ENCODE data around the gene MACROD2.

The MACROD2 gene

DNA sequence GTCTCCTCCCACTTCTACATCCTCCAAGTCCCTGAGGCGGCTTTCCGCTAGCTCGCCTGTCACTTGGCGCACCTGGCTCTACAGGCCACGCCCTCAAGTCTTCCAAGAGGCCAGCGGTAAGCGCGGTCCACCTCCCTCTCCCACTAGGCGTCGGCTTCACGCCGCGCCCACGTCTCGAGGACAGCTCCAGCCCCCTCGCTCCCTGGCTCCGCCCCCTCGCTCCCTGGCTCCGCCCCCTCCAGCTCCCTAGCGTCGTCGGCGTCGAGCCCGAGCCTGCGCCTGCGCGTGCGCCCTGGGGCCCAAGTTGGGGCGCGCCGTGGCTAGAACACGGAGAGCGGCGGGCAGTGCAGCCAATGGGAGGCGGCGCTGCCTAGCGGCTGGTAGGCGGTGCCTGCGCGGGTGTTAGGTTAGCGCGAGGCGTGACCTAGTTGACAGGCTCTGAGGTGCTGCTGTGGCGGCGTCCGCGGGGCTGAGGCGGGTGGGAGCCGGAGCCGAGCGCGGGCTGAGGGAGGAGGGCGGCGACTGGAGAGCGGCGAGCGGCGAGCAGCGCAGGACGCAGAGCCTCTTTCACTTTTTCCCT, at the start of gene MACROD2:
Gene MACROD2, plus strand, starts transcription at position 431 of the 580 bp plus-strand sequence.
- no peak within 1 kb of the TSS for H3K4me3 ChIP-seq (ENCODE audit: low read depth, low read length)
- no peak for TF ChIP-seq CTCF (IDR thresholded peaks at IDR 0.05; ENCODE audit: borderline replicate concordance, insufficient read depth, low read depth, low read length)

- H3K4me3 ChIP-seq (ENCODE audit: low read depth, low read length), result no peak overlapping the region
- no peak for TF ChIP-seq CTCF (IDR thresholded peaks at IDR 0.05; ENCODE audit: borderline replicate concordance, insufficient read depth, low read depth, low read length)
Observed at GRCh38 chr20:13947719-13948118, 47.6 kb upstream of the MACROD2 start.

GRCh38 chr20:13953227-13953626, 42.1 kb upstream of the MACROD2 start:
- TF ChIP-seq CTCF (IDR thresholded peaks at IDR 0.05; ENCODE audit: borderline replicate concordance, insufficient read depth, low read depth, low read length), result peak; percentile 30; the same call in 1 of the 2 replicates
- H3K4me3 ChIP-seq (ENCODE audit: low read depth, low read length), result no peak overlapping the region

DNA sequence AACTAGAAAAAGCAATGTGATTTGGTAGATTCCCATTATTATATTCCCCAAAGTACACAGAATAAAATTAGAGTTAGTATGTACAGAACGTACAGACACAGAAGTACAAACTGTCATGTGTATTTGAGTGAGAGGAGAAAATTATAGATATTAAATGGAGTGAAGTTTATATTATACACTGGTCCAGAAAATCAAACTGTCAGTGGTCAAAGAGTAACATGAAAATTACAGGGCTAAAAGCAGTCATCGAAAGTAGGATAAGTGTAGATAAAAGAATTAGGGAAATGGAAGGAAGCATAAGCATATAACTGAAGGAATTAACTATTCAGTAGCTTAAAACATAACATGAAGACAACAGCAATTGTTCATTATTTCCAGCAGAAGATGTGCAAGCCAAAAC, 35.2 kb upstream of the MACROD2 start:
- H3K4me3 ChIP-seq (ENCODE audit: low read depth, low read length), result no peak overlapping the region
- no peak for TF ChIP-seq CTCF (IDR thresholded peaks at IDR 0.05; ENCODE audit: borderline replicate concordance, insufficient read depth, low read depth, low read length)

DNA sequence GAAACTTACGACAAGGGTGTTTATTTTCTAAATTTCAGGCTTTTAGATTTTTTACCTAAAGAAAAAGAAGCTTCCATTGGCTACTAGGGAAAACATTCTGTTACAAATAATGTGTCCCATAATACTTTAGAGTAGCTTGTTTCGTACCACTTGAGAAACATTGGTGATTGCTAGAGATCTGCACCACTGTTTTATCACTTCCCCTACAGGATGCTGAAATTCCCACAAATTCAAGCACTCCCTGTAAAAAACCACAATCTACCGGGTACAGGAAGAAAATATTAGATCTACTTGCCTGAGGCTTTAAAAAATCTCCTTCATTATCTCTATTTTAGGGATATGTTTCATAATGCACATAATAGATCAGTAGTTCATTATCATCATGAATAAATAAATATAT, 34.8 kb upstream of the MACROD2 start:
- H3K4me3 ChIP-seq (ENCODE audit: low read depth, low read length), result no peak overlapping the region
- no peak for TF ChIP-seq CTCF (IDR thresholded peaks at IDR 0.05; ENCODE audit: borderline replicate concordance, insufficient read depth, low read depth, low read length)

DNA sequence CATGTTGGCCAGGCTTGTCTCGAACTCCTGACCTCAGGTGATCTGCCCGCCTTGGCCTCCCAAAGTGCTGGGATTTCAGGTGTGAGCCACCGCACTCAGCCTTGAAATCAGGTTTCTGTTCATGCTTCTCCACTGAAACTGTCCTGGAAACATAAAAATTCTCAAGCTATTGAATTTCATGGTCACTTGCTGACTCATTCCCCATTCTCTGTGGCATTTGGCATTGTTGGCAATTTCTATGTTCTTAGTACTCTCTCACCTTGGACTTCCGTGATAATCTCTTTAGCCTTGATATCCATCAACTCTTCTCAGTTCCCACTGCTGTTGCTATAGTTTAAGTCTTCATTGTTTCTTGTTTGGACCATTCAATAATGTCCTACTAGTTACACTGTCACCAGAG, 11.1 kb upstream of the MACROD2 start:
- H3K4me3 ChIP-seq (ENCODE audit: low read depth, low read length), result no peak overlapping the region
- TF ChIP-seq CTCF (IDR thresholded peaks at IDR 0.05; ENCODE audit: borderline replicate concordance, insufficient read depth, low read depth, low read length), result no peak

- TF ChIP-seq CTCF (IDR thresholded peaks at IDR 0.05; ENCODE audit: borderline replicate concordance, insufficient read depth, low read depth, low read length), result no peak
- H3K4me3 ChIP-seq (ENCODE audit: low read depth, low read length), result no peak within 1 kb of the TSS
Observed at GRCh38 chr20:13990465-13990864, 4.9 kb upstream of the MACROD2 start, which contains the start of gene SEL1L2. TSS of gene SEL1L2 (minus strand) at chr20:13990614. CDS start at chr20:13990534, 80 bp downstream.

Data from GM12875 (cell line).